ENCODE data around the gene ZNF865.

- no peak for TF ChIP-seq POLR2A (IDR thresholded peaks at IDR 0.05)
- TF ChIP-seq POLR2AphosphoS5 (IDR thresholded peaks at IDR 0.05): no peak
These were observed 6.7 kb downstream of the ZNF865 start for GRCh38 chr19:55611983-55612645.
